ENCODE data around the gene ACACB.

The ACACB gene

GRCh38 chr12:109302770-109303169 lies 186.4 kb downstream of the ACACB start:
- Histone ChIP-seq H3K4me2 (ENCODE audit: insufficient read depth, low read length) (no peak overlapping the region), H3K4me1 (ENCODE audit: insufficient read depth, low read length) (no peaks in the 10 kb centered on the region), H4K20me1 (ENCODE audit: insufficient read depth, low read length) (peaks cover 3% of the 10 kb centered on the region), H3K9ac (ENCODE audit: low read depth, low read length) (no peak overlapping the region), H3K27ac (ENCODE audit: low read length) (no peak overlapping the region), H3K4me3 (ENCODE audit: low read depth in 1 of 2, low read length in 2 of 2) (no peak overlapping the region), H3K9me3 (ENCODE audit: insufficient read depth, low read length, severe bottlenecking) (no peaks in the 10 kb centered on the region), H3K27me3 (ENCODE audit: insufficient read depth, low read length, poor library complexity) (peaks cover 16% of the 10 kb centered on the region), H2AFZ (ENCODE audit: low read depth, low read length) (no peak overlapping the region), H3K36me3 (ENCODE audit: insufficient read depth, low read length) (no peaks in the 10 kb centered on the region), H3K79me2 (ENCODE audit: insufficient read depth, low read length) (no peaks in the 10 kb centered on the region)
- DNase-seq (no peak), ATAC-seq (ENCODE audit: insufficient read depth, low read depth) (no peak)
- TF ChIP-seq CTCF (IDR thresholded peaks at IDR 0.05; ENCODE audit: borderline replicate concordance, extremely low read depth, low read length, poor library complexity, severe bottlenecking), result no peak
- no peak for TF ChIP-seq EZH2 (IDR thresholded peaks at IDR 0.05; ENCODE audit: borderline replicate concordance, low read depth, low read length, severe bottlenecking)

- DNase-seq (no peak), ATAC-seq (ENCODE audit: insufficient read depth, low read depth) (no peak)
- Histone ChIP-seq H3K36me3 (ENCODE audit: insufficient read depth, low read length) (no peaks in the 10 kb centered on the region), H3K4me1 (ENCODE audit: insufficient read depth, low read length) (no peaks in the 10 kb centered on the region), H2AFZ (ENCODE audit: low read depth, low read length) (no peak overlapping the region), H4K20me1 (ENCODE audit: insufficient read depth, low read length) (peaks cover 3% of the 10 kb centered on the region), H3K4me2 (ENCODE audit: insufficient read depth, low read length) (no peak overlapping the region), H3K9me3 (ENCODE audit: insufficient read depth, low read length, severe bottlenecking) (no peaks in the 10 kb centered on the region), H3K27me3 (ENCODE audit: insufficient read depth, low read length, poor library complexity) (peaks cover 17% of the 10 kb centered on the region), H3K9ac (ENCODE audit: low read depth, low read length) (no peak overlapping the region), H3K27ac (ENCODE audit: low read length) (no peak overlapping the region), H3K4me3 (ENCODE audit: low read depth in 1 of 2, low read length in 2 of 2) (no peak overlapping the region), H3K79me2 (ENCODE audit: insufficient read depth, low read length) (no peaks in the 10 kb centered on the region)
- TF ChIP-seq CTCF (IDR thresholded peaks at IDR 0.05; ENCODE audit: borderline replicate concordance, extremely low read depth, low read length, poor library complexity, severe bottlenecking) (no peak), EZH2 (IDR thresholded peaks at IDR 0.05; ENCODE audit: borderline replicate concordance, low read depth, low read length, severe bottlenecking) (no peak)
These were observed 188.1 kb downstream of the ACACB start for GRCh38 chr12:109304485-109304884.

- Histone ChIP-seq H3K9me3 (ENCODE audit: insufficient read depth, low read length, severe bottlenecking) (no peaks in the 10 kb centered on the region), H3K4me1 (ENCODE audit: insufficient read depth, low read length) (no peaks in the 10 kb centered on the region), H3K4me3 (ENCODE audit: low read depth in 1 of 2, low read length in 2 of 2) (no peak overlapping the region), H4K20me1 (ENCODE audit: insufficient read depth, low read length) (peaks cover 3% of the 10 kb centered on the region), H3K4me2 (ENCODE audit: insufficient read depth, low read length) (no peak overlapping the region), H3K27ac (ENCODE audit: low read length) (no peak overlapping the region), H3K9ac (ENCODE audit: low read depth, low read length) (no peak overlapping the region), H3K36me3 (ENCODE audit: insufficient read depth, low read length) (no peaks in the 10 kb centered on the region), H3K27me3 (ENCODE audit: insufficient read depth, low read length, poor library complexity) (peaks cover 17% of the 10 kb centered on the region), H3K79me2 (ENCODE audit: insufficient read depth, low read length) (no peaks in the 10 kb centered on the region), H2AFZ (ENCODE audit: low read depth, low read length) (no peak overlapping the region)
- DNase-seq (no peak), ATAC-seq (ENCODE audit: insufficient read depth, low read depth) (no peak)
- TF ChIP-seq CTCF (IDR thresholded peaks at IDR 0.05; ENCODE audit: borderline replicate concordance, extremely low read depth, low read length, poor library complexity, severe bottlenecking), result no peak
- TF ChIP-seq EZH2 (IDR thresholded peaks at IDR 0.05; ENCODE audit: borderline replicate concordance, low read depth, low read length, severe bottlenecking), result no peak
These were observed 189.2 kb downstream of the ACACB start for GRCh38 chr12:109305547-109305946.

- no peak overlapping the region for H3K4me3 ChIP-seq (ENCODE audit: low read depth in 1 of 2, low read length in 2 of 2)
- H3K27me3 ChIP-seq (ENCODE audit: insufficient read depth, low read length, poor library complexity), result peaks cover 20% of the 10 kb centered on the region
- no peak overlapping the region for H3K27ac ChIP-seq (ENCODE audit: low read length)
- no peaks in the 10 kb centered on the region for H3K79me2 ChIP-seq (ENCODE audit: insufficient read depth, low read length)
- no peaks in the 10 kb centered on the region for H3K36me3 ChIP-seq (ENCODE audit: insufficient read depth, low read length)
- H3K9ac ChIP-seq (ENCODE audit: low read depth, low read length), result no peak overlapping the region
- ATAC-seq (ENCODE audit: insufficient read depth, low read depth) (no peak), DNase-seq (no peak)
- H3K4me2 ChIP-seq (ENCODE audit: insufficient read depth, low read length), result no peak overlapping the region
- no peaks in the 10 kb centered on the region for H3K4me1 ChIP-seq (ENCODE audit: insufficient read depth, low read length)
- no peak overlapping the region for H2AFZ ChIP-seq (ENCODE audit: low read depth, low read length)
- peaks cover 3% of the 10 kb centered on the region for H4K20me1 ChIP-seq (ENCODE audit: insufficient read depth, low read length)
- no peaks in the 10 kb centered on the region for H3K9me3 ChIP-seq (ENCODE audit: insufficient read depth, low read length, severe bottlenecking)
- no peak for TF ChIP-seq CTCF (IDR thresholded peaks at IDR 0.05; ENCODE audit: borderline replicate concordance, extremely low read depth, low read length, poor library complexity, severe bottlenecking)
- no peak for TF ChIP-seq EZH2 (IDR thresholded peaks at IDR 0.05; ENCODE audit: borderline replicate concordance, low read depth, low read length, severe bottlenecking)
These were observed 190.7 kb downstream of the ACACB start for GRCh38 chr12:109307051-109307450.

Data from DND-41 (cell line).